ACHN (cell line): Measurements from ENCODE around the gene FKBP15.

Source experiments
- DNase-seq: peaks from one replicate; pipeline ENCODE4 v3.0.0-alpha.2; 2015
- in situ Hi-C: cut with HindIII; loops from 2 replicates; pipeline ENCODE4 v1.10.0; 2017; ENCODE audit warnings: low sequenced_read_pairs, low pct_ligation_motif_present, low pct_unique_long_range_greater_than_20kb

FKBP15 gene

DNA sequence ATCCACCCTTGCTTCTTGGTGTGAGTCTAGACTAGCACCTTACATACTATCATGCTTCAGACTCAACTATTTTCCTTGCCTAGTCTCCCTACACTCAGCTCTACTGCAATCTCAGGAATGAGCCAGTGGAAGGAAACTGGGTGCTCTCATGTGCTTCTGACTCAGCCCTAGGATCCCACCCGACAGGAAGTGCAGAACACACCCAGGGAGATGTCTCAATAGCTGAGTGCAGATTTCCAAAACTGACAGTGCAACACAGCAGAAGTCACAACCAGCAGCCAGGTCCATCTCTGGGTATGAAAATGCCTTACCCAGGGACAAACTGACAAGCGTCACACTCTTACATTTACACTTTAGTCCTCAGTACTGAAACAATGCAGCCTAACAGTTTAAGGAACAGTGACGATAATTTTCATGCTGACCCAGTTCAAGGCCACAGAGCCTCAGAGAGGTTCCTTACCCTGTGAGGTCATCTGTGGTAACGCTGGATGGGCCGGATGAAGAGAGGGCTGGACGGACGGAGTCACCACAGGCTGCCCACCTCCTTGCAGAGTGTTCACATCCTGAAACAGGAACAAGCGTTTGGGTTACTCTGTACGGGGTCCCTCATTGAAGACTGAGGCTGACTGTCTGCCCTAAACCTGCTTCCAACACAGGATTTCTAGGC lies 33.0 kb downstream of the FKBP15 start:
- DNase-seq: peak; percentile 90

DNA sequence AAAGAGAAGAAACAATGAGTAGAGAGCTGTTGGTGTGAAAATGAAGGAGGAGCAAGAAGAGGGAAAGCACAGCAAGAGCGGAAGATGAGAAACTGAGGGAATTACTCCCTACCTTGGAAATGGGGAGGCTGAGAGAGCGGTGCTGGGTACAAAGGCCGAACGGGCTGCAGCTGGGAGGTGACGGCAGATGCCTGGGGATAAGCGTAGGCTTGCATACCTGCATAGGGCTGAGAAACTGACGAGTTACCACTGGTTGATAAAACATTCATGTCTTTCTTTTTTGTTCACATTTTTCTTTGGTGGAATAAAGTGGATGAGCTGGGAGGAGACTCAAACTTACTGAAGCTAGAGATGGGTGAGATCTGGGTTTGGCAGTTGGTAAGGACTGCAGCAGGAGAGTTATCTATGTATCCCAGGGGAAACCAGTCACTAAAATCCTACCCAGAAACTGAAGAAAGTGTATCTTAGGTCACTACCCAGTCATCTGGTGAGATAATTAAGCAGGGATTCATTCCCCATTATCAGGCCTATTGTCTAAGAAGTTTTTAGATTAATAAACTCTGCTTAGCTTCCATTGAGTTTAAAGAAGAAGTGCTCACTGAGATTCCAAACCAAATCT lies 34.8 kb downstream of the FKBP15 start:
- in situ Hi-C loops: no loop called here
- DNase-seq: no peak

More for the DNA sequence above, 33.0 kb downstream of the FKBP15 start:
- in situ Hi-C loops: no loop called here

DNA sequence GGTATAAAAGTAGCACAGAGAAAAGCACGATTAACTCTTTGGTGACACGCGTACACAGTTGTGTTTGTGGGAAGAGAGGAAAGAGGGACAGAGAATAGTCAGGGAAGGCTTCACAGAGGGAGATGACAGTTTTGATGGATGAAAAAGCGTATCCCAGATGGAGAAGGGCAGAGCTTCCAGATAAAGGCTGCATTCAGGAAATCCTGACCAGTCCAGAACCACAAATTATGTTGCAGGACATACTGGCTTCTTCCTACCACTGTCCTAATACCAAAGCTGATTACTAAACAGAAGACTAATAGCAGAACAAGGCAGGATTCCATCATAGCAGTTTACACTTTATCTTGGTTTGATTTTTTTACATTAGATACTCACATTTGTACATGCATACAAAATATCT lies 35.8 kb downstream of the FKBP15 start:
- in situ Hi-C loops: no loop called here
- no peak for DNase-seq

DNA sequence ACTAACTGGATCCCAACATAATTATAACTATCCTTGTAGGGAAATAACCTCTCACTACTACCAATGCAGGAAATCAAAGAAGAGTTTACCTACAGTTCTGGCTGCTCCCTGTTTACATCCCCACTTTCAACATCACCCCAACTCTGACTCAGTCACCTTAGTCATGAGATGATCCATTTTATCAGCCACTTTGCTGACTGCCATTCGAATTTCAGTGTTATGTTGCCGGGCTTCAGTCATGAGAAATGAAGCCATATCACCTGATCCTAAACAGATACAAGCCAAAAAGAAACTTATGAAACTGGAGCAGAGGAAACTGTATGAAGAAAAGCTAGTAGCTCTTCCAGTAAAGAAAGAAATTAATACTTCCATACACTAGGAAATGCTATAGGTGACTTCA lies 36.5 kb downstream of the FKBP15 start:
- in situ Hi-C loops: no loop called here
- DNase-seq: no peak

DNA sequence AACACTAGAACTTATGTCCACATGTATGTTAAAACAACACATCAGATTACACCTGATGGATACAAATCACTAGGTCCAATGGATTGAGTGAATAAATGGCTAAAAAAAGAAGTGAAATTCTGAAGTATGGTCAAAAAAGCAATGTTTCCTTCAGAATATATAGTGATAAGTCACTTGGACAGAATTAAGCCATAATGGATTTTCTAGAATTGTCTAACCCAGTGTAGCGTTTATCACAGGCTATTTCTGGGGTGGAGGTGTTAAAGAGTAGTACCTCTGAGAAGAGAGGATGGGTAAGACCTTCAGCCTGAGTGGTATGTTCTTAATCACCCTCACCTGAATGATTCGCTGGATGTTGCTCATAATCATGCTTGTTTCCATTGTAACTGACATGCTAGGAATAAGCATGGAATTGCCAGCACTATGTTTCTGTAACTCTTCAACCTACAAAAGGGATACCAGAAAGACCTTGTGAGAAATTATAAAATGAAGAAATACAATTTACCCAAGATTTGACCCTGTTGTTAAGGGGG lies 37.1 kb downstream of the FKBP15 start:
- DNase-seq: no peak
- in situ Hi-C loops: no loop called here

DNA sequence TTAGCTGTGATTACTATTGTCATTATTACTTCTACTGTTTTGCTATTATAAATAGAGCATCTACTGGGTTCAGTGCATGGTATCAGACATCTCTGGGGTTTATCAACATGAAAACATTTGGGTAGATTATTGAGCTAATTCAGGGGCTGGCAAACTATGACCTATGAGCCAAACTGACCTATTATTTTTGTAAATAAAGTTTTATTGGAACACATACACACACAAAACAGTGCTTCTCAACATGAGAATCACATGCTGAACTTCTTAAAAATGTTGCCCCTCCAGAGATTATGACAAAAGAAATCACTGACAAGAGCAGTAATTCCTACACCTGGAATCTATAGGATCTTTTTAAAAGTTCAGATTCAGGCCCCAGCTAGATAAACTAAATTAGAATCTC lies 39.9 kb downstream of the FKBP15 start:
- in situ Hi-C loops: no loop called here
- DNase-seq: no peak

DNA sequence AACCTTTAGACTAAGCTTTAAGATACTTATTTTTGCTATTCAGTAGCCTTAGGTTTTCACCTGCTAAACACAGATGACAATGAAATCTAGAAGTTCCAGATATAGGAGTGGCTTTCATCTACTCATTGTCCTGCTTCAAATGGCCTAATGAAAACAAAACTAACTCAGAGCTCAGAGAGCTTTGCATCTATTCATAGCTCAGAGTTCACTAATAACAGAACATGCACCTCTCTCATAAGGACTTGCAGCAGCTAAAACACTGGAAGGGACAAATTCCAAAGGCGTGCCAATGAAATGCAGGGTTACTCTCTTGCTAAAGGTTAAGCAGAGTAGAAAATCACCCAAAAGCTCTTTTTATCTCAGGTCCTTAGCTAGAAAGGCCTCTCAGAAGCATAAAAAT lies 41.2 kb downstream of the FKBP15 start:
- DNase-seq: no peak
- in situ Hi-C loops: no loop called here

DNA sequence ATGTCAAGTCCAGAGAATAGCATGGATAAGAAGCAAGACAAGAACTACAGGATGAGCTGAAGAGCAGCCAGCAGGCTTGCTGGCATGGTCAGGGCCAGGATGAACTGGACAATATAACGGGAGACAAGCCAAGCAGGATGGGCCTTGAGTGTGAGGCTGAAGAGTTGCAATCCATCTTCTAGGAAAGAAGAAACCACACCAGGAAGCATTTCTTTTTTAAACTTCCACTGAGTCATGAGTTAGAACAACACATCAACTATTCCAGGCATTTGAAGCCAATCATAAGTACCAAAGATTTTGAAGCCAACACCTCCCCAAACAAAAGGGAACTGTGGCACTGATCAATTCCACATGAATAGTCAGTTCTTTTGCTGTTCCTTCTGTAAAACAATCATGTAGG lies 43.0 kb downstream of the FKBP15 start:
- in situ Hi-C loops: no loop called here

DNA sequence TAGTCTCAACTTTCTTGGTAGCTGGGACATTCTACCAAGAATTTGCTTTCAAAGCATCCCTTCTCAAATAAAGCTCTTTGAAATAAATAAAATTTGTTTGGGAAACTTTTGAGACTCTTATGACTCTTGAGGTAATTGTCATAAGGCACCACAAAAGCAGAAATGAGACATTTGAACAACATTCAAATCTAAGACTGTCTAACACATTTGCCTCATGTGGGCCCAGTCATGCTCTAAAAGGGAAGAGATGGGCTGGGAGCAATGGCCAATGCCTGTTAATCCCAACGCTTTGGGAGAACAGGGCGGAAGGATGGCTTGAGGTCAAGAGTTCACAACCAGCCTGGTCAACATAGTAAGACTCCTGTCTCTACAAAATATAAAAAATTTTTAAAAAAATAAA lies 43.8 kb downstream of the FKBP15 start:
- no peak for DNase-seq
- in situ Hi-C loops: no loop called here

More for the DNA sequence above, 43.0 kb downstream of the FKBP15 start:
- DNase-seq: no peak

DNA sequence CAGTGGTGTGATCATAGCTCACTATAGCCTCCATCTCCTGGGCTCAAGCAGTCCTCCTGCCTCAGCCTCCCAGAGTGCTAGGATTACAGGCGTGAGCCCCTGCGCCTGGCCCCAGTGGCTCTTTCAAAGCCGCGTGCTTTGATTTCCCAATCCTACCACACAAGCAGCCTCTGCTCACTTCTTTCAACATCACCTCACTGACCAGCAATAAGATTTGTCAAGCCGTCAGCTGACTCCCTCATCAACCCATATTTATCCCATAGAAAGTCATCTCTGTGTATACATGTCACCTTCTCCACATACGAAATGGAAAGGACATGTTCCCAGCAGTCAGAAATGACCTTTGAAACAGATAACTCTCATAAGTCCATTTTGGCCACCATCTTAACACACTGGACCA lies 44.3 kb downstream of the FKBP15 start:
- no peak for DNase-seq

DNA sequence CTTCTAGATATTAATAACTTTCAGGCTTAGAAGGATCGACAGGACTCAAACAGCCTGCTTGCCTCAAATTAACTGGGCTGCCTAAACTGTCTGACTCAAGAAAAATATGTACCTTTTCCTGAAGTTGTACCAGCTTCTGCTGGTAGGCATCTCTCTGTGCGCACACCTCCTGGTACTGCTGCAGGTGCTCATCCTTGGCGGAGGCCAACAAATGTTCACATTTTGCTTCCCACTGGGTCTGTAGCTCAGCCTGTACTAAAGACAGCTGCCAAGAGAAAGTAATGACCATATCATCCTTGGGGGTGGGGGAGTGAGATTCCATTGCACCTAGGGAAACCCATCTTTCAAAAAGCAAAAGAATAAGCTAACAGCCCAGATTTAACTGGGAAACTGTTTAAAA lies 47.7 kb downstream of the FKBP15 start:
- no peak for DNase-seq
- in situ Hi-C loops: no loop called here

More for the DNA sequence above, 44.3 kb downstream of the FKBP15 start:
- in situ Hi-C loops: no loop called here

DNA sequence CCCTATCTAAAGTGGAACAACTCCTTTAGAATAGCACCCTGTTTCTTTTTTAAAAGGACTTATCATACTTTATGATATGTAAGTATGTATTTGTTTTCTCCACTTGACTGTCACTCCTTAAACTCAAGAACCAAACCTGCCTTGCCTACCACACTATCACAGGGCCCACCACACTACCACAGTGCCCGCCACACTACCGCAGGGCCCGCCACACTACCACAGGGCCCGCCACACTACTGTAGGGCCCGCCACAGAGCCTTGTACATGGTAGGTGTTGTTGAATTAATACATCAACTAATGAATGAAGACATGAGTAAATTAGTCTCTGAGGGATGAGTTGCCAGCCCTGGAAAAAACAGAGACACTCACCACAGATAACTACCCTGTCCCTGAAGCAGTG lies 52.3 kb downstream of the FKBP15 start:
- in situ Hi-C loops: no loop called here
- DNase-seq: no peak

DNA sequence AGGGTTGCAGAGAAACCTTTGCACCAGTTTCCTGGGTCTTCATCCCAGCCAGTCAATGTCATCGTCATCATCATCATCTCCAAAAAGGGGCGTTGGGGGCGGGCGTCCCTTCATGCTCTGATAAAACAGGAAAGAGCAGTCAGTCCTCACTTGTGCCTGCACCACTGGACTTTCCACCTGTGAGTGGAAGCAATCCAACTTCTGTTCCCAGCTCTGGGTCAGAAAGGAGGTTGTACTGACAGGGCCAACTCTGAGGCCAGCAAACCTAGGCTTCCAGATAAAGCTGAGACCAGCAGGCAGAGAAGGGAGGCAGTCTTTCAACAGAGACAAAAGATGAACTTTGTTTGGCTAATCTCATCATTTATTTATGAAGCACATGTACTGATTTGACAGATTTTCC lies 55.0 kb downstream of the FKBP15 start:
- in situ Hi-C loops: no loop called here
- DNase-seq: no peak

DNA sequence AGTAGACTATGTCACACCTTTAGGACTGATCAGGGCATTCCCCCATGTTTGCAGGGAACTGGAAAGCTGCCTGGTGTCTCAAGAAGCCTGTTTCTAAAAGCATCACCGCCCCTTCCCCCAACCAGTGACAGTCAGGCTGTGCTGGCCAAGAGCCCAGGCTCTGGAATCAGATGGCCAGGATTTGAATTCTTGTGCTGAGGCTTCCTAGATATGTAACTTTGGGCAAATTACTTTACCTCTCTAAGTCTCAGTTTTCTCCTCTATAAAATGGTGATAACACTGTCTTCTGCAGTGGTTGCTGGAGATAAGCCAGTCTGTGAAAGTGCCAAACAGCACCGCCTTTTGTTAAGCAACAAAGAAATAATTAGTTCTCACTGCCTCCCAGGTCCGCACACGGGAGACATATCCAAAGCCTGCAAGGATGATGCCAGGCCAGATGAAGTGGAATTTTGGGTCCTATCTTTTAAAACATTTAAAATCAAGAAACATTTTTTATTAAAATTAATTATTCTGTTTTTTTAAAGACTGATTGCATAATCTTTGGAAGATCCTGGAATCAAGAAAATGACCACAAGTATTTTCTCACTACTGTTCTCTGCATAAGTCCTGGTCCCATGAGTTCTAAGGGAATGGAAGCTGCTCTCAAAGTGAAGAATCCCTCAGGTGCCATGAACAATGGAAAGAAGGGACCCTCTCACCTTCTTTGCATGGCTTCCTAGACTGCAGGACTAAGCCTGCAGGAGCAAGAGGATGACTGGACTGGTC lies 56.4 kb downstream of the FKBP15 start:
- no peak for DNase-seq
- in situ Hi-C loops: no loop called here

DNA sequence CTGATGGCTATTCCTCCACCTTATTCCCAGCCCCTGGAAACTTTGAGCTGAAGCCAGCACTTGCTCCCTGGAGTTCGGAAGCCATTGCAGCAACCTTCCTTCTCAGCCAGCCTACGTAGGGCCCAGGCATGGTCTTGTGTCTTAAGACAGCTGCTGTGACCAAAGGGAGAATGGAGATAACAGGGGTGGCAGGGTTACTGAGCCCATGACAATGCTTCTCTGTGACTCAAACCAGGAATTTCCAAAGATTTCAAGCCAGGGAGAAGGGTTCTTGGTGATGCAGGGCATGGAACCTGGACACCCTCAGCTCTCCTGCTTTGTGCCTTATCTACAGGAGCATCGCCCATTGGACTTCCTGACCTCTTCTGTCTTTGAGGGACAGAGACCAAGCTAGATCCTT lies 58.1 kb downstream of the FKBP15 start:
- no peak for DNase-seq
- in situ Hi-C loops: no loop called here

DNA sequence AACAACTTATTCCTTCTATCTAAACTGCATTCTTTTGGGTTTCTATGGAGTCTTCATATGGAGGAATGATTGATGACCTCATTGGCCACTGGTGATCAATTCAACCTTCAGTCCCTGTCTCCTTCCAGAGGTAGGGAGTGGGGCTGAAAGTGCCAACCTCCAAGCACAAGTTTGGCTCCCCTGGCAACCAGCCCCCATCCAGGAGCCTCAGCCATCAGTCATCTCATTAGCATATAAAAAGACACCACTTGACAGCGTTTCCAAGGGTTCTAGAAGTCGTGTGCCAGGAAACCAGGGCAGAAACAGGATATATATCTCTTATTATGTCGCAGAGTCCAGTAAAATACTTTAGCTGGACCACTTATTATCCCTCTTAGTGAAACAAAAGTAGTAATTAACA lies 60.5 kb downstream of the FKBP15 start:
- no peak for DNase-seq
- in situ Hi-C loops: no loop called here

DNA sequence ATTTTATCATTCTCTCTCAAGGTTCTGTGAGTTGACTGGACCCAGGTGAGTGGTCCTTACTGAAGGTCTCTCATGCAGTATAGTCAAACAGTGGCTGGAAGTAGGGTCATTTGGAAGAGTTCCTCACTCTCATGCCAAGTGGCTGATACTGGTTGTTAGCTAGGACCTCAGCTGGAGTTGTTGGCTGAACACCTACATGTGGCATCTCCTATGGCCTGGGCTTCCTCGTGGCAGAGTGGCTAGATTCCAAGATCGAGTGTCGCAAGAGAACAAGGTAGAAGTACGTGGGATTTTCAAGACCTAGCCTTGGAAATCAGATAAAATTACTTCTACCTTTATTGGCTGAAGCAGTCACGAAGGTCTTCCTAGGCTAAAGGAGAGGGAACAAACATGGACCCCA lies 62.6 kb downstream of the FKBP15 start:
- in situ Hi-C loops: no loop called here
- no peak for DNase-seq

DNA sequence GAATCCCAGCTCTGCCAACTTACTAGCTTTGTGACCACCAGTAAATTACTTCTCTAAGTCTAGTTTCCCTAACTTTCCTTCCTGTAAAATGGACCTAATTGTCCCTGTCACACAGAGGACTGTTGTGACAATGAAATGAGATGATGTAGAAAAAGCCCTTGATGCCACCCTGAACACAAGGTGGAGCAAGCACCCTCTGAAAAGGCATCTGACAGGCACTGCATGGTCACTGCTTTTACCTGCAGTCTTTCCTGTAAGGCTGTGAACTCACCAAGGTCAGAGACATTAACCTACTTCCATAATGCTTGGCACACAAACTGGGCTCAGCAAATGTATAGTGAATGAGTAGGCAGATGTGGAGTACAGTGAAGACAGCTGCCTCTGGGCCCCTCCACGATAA lies 64.2 kb downstream of the FKBP15 start:
- no peak for DNase-seq
- in situ Hi-C loops: no loop called here

DNA sequence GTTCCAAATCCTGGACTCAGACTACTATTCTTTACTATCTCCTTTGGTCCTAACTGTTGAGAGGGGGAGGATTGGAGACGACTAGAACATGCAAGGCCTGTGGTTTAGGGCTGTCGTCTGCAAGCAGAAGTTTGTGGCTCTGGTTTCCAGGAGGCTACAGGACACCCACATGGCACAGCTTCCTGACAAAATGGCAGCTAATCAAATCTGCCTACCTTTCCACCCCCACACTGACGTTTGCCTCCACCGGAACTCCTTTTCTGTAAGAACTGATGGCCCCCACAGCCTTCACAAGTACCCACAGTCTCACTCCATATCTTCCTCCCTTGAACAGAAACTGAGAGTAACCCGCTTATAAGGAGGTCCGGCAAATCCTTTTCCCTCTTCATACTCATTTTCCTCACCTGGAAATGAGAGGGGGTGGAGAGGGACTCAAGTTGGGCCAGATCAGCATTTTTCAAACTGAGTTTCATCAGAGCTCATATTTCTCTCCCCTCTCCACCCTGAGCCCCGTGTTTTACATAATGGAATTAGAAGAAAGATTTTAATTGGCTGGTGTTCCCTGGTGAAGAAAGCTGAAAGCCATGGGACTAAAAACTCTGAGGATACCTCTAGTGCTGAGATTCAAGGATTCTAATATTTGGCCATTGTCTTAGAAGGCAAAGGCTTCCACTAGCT lies 65.0 kb downstream of the FKBP15 start:
- DNase-seq: no peak
- in situ Hi-C loops: no loop called here
